Adrenal gland (tissue), 12 donors: Measurements from ENCODE around the gene HABP2. TPM values are rescaled to one million over a fixed set of nuclear protein-coding genes. Genes with fewer than 3 reads are reported as not detected.

ENCODE experiments used
- DNase-seq, 7 donors: peaks; one replicate each; pipeline ENCODE4 v3.0.0-alpha.2; 2019 to 2020
- H3K27ac ChIP-seq, 5 donors: fragments of 200-600 bp; sonication (generic) in 4 of 5; 1 replicate in 3 of 5; 2 replicates in 2 of 5; pipeline versions ENCODE4 v1.5.1 to v1.8.0; 2016 to 2020; ENCODE audit warnings: mild to moderate bottlenecking in 1 of 5
- H3K27me3 ChIP-seq: fragments of 200-600 bp; 2 replicates; pipeline ENCODE4 v1.8.0; 2021
- H3K36me3 ChIP-seq, 2 donors: fragments of 200-600 bp; replicated peaks in 1 of 2; 1 replicate in 1 of 2; 2 replicates in 1 of 2; pipeline versions ENCODE4 v1.5.1 to v1.8.0; 2018 to 2022
- H3K4me1 ChIP-seq, 2 donors: fragments of 200-600 bp; replicated peaks in 1 of 2; 1 replicate in 1 of 2; 2 replicates in 1 of 2; pipeline versions ENCODE4 v1.5.1 to v1.8.0; 2018 to 2021
- H3K4me3 ChIP-seq, 4 donors: fragments of 200-600 bp; sonication (generic) in 3 of 4; one replicate each; pipeline ENCODE4 v1.5.1; 2016 to 2018
- H3K9me3 ChIP-seq, 3 donors: fragments of 200-600 bp; sonication (generic) in 1 of 3; replicated peaks in 1 of 3; 1 replicate in 2 of 3; 2 replicates in 1 of 3; pipeline versions ENCODE4 v1.5.1 to v1.8.0; 2016 to 2021
- POLR2A ChIP-seq, 2 donors: fragments of 450-650 bp; IDR thresholded peaks; one replicate each; pipeline ENCODE4 v1.6.1; 2017; ENCODE audit warnings: antibody characterized with exemption in 2 of 2, mild to moderate bottlenecking in 2 of 2, moderate library complexity in 1 of 2
- WGBS, 4 donors: extraction: QIAGEN DNeasy Blood & Tissue Kit in 2 of 4; methylation state at CpG; one replicate each; pipeline versions ENCODE4 v1.1.5 to v1.1.7; 2013 to 2017; 5-methylcytosine and 5-hydroxymethylcytosine counted together
- intact Hi-C, 2 donors: fragments of 100-400 bp; cut with DNase I; formaldehyde crosslinking; loops; one replicate each; pipeline versions ENCODE4 v1.14.1 to v1.15.0; 2022 to 2023
- polyA plus RNA-seq, 3 donors: library from polyadenylated mRNA; stranded (reverse); fragments of 200-250 nt in 2 of 3; fragments of 350-450 nt in 1 of 3; fragmentation: Illumina TruSeq in 1 of 3; extraction: RNeasy Lipid Tissue Mini Kit (QIAGEN cat#74804) in 1 of 3; gene quantifications; one replicate each; pipeline ENCODE4 v1.2.3, GENCODE V29; 2013 to 2014
- total RNA-seq, 9 donors: library from RNA; depleted of rRNA in 4 of 9; stranded (reverse); fragments of >200 nt in 4 of 9; fragments of 120-200 nt in 1 of 9; fragmentation: NEBNext Ultra II Directional in 1 of 9; extraction: Animal tissue kit (Norgen Biotek cat#: 25700) in 1 of 9; gene quantifications; one replicate each; pipeline versions ENCODE4 v1.1.0 to v1.2.4, GENCODE V29; 2013 to 2023
- TF ChIP-seq, protein P1 (sequence below), 6 experiments: fragments of 450-650 bp in 4 of 6; fragments of 200-600 bp in 2 of 6; sonication (generic) in 1 of 6; IDR thresholded peaks; 1 replicate in 5 of 6; 2 replicates in 1 of 6; pipeline versions ENCODE4 v1.5.1 to v1.8.0; 2016 to 2021; ENCODE audit warnings: antibody characterized with exemption in 6 of 6, mild to moderate bottlenecking in 2 of 6, moderate library complexity in 1 of 6
- donor health status: healthy with polysubstance abuse.
- donor health status: Bipolar disorder and iron deficiency.
- donor health status: DM: yes; HTN: yes; CAD: no.
- donor health status: DM: no; HTN: no; CAD: no.
- donor health status: DM: no; HTN: no; CAD: no.
- donor health status: DM: yes; HTN: yes; CAD: no.

The HABP2 gene
- total and polyA plus RNA-seq, 12 donors = 0.11 to 0.29 (median 0.13) TPM; not detected in 9

DNA sequence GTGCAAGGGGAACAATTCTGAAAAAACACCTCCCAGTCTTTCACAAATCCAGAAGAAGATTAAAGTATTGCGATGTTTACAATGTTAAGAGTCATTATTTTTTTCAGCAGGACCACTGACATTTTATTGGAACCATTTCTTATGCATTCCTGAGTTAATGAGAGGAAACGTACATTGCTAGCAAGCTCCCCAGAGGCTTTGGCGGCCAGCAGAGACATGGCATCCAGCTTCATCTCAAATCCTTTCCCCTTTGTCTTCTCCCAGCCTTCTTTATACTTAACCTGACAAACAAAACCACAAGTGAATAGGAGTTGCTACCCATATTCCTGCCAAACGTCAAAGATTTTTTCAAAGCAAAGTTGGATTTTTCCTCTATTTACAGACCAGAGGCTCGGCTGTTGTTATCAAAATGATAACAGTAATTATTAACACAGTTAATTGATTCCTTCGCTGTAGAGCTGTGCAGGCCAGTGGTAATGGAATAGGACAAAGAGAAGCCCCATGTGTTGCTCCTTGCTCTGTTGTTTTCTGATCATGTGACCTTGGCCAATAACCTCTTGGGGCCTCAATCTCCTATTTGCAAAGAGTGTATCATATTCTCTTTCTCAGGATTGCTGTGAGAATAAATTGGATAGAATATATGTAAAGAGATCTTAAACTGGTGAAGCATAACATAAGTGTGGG, 79.0 kb downstream of the HABP2 start:
- DNase-seq = no peak
- Histone ChIP-seq H3K4me1 (no peaks in the 10 kb centered on the region), H3K36me3 (no peaks in the 10 kb centered on the region), H3K27me3 (no peaks in the 10 kb centered on the region), H3K27ac (no peak overlapping the region), H3K4me3 (no peak overlapping the region), H3K9me3 (no peaks in the 10 kb centered on the region)
- no peak for TF ChIP-seq POLR2A (IDR thresholded peaks at IDR 0.05)
- TF ChIP-seq, protein P1, sequence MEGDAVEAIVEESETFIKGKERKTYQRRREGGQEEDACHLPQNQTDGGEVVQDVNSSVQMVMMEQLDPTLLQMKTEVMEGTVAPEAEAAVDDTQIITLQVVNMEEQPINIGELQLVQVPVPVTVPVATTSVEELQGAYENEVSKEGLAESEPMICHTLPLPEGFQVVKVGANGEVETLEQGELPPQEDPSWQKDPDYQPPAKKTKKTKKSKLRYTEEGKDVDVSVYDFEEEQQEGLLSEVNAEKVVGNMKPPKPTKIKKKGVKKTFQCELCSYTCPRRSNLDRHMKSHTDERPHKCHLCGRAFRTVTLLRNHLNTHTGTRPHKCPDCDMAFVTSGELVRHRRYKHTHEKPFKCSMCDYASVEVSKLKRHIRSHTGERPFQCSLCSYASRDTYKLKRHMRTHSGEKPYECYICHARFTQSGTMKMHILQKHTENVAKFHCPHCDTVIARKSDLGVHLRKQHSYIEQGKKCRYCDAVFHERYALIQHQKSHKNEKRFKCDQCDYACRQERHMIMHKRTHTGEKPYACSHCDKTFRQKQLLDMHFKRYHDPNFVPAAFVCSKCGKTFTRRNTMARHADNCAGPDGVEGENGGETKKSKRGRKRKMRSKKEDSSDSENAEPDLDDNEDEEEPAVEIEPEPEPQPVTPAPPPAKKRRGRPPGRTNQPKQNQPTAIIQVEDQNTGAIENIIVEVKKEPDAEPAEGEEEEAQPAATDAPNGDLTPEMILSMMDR (IDR thresholded peaks at IDR 0.05) = no peak
- WGBS, 4 donors = 69 to 72% (median 71%) methylated on average over 6 of the region's 6 CpGs
- intact Hi-C loops = no loop called here

Other genes starting within 250 kb of the HABP2 start
- 1 to 10 TPM in 1 of 9 donors, under 1 TPM in 1, not detected in 7; 0.11 to 2.0 TPM for gene NRAP, start 111.0 kb downstream of the HABP2 start, total RNA-seq
- under 1 TPM in 2 of 3 donors, not detected in 1; 0.03 to 0.08 TPM for gene NRAP, start 111.0 kb downstream of the HABP2 start, polyA plus RNA-seq
- 10 to 100 TPM in 8 of 9 donors, 1 to 10 TPM in 1; 7.5 to 25.1 (median 17.2) TPM for gene CASP7, start 126.9 kb downstream of the HABP2 start, total RNA-seq
- 10 to 100 TPM in 1 of 3 donors, 1 to 10 TPM in 2; 7.1 to 24.5 (median 8.4) TPM for gene CASP7, start 126.9 kb downstream of the HABP2 start, polyA plus RNA-seq
- gene PLEKHS1, start 198.6 kb downstream of the HABP2 start, total RNA-seq = not detected
- under 1 TPM in 1 of 3 donors, not detected in 2; 0.13 TPM for gene PLEKHS1, start 198.6 kb downstream of the HABP2 start, polyA plus RNA-seq